Neuronal stem cell (in vitro differentiated cells): ENCODE measurements around the gene CLEC7A.

Experiments used
- DNase-seq: peaks from one replicate; pipeline ENCODE4 v3.0.0-alpha.2; 2013; ENCODE audit warnings: low spot score
- H2AFZ ChIP-seq: one replicate; pipeline ENCODE4 v1.6.1; 2013; ENCODE audit warnings: mild to moderate bottlenecking, low read length, inconsistent platforms
- H2AK5ac ChIP-seq: 2 replicates; pipeline ENCODE4 v1.6.1; 2013; ENCODE audit warnings: low read depth, mild to moderate bottlenecking, inconsistent platforms, low read length, moderate library complexity, mixed read lengths
- H2BK120ac ChIP-seq: 2 replicates; pipeline ENCODE4 v1.6.1; 2013; ENCODE audit warnings: low read depth, mild to moderate bottlenecking, inconsistent platforms, low read length, moderate library complexity, mixed read lengths
- H2BK12ac ChIP-seq: one replicate; pipeline ENCODE4 v1.6.1; 2013; ENCODE audit warnings: low read length, inconsistent platforms
- H2BK15ac ChIP-seq: 2 replicates; pipeline ENCODE4 v1.6.1; 2013; ENCODE audit warnings: mild to moderate bottlenecking, low read length, inconsistent platforms, mixed read lengths
- H2BK5ac ChIP-seq: one replicate; pipeline ENCODE4 v1.6.1; 2013; ENCODE audit warnings: inconsistent platforms, mild to moderate bottlenecking, low read length, moderate library complexity
- H3K14ac ChIP-seq: one replicate; pipeline ENCODE4 v1.6.1; 2013; ENCODE audit warnings: low read length, inconsistent platforms
- H3K18ac ChIP-seq: 2 replicates; pipeline ENCODE4 v1.6.1; 2013; ENCODE audit warnings: low read length, inconsistent platforms
- H3K23ac ChIP-seq: 2 replicates; pipeline ENCODE4 v1.6.1; 2013; ENCODE audit warnings: low read depth, mild to moderate bottlenecking, mixed read lengths, low read length, inconsistent platforms; ENCODE audit not compliant: poor library complexity
- H3K27ac ChIP-seq: replicated peaks from 3 replicates; pipeline ENCODE4 v1.5.1; 2013; ENCODE audit warnings: low read length, inconsistent platforms
- H3K27me3 ChIP-seq, 3 experiments: 2 replicates each; pipeline ENCODE4 v1.6.1; 2013; ENCODE audit warnings: low read length in 3 of 3, mild to moderate bottlenecking in 2 of 3, inconsistent platforms in 1 of 3, low read depth in 1 of 3, mixed read lengths in 1 of 3, moderate library complexity in 1 of 3; ENCODE audit not compliant: control insufficient read depth in 3 of 3, insufficient read depth in 3 of 3
- H3K36me3 ChIP-seq, 2 donors: replicated peaks in 1 of 2; 2 replicates each; pipeline ENCODE4 v1.6.1; 2013; ENCODE audit warnings: low read length in 2 of 2; ENCODE audit not compliant: control insufficient read depth in 2 of 2, insufficient read depth in 2 of 2
- H3K4ac ChIP-seq: 2 replicates; pipeline ENCODE4 v1.6.1; 2013; ENCODE audit warnings: inconsistent platforms, mild to moderate bottlenecking, low read length, moderate library complexity
- H3K4me1 ChIP-seq, 2 donors: 1 replicate in 1 of 2; 2 replicates in 1 of 2; pipeline ENCODE4 v1.6.1; 2013; ENCODE audit warnings: low read length in 2 of 2, low read depth in 1 of 2; ENCODE audit not compliant: control insufficient read depth in 2 of 2, insufficient read depth in 1 of 2
- H3K4me2 ChIP-seq: one replicate; pipeline ENCODE4 v1.6.1; 2013; ENCODE audit warnings: mild to moderate bottlenecking, low read length, inconsistent platforms; ENCODE audit not compliant: insufficient read depth, poor library complexity, severe bottlenecking
- H3K4me3 ChIP-seq, 2 donors: 2 replicates each; pipeline ENCODE4 v1.5.1; 2013; ENCODE audit warnings: low read length in 2 of 2, mild to moderate bottlenecking in 2 of 2, inconsistent platforms in 1 of 2, moderate library complexity in 1 of 2
- H3K79me1 ChIP-seq: one replicate; pipeline ENCODE4 v1.6.1; 2013; ENCODE audit warnings: low read depth, mild to moderate bottlenecking, inconsistent platforms, low read length, moderate library complexity
- H3K9ac ChIP-seq: one replicate; pipeline ENCODE4 v1.6.1; 2013; ENCODE audit warnings: mild to moderate bottlenecking, low read depth, low read length, inconsistent platforms; ENCODE audit not compliant: poor library complexity
- H3K9me3 ChIP-seq, 2 donors: replicated peaks in 1 of 2; 2 replicates each; pipeline versions ENCODE3 to v1.6.1; 2013; ENCODE audit warnings: low read length in 2 of 2, mild to moderate bottlenecking in 2 of 2, inconsistent platforms in 1 of 2, low read depth in 1 of 2, mixed read lengths in 1 of 2, moderate library complexity in 1 of 2; ENCODE audit not compliant: control insufficient read depth in 2 of 2, insufficient read depth in 1 of 2
- H4K8ac ChIP-seq: one replicate; pipeline ENCODE4 v1.6.1; 2013; ENCODE audit warnings: low read depth, mild to moderate bottlenecking, inconsistent platforms, low read length, moderate library complexity
- H4K91ac ChIP-seq: one replicate; pipeline ENCODE4 v1.6.1; 2013; ENCODE audit warnings: low read length, low read depth, mild to moderate bottlenecking, inconsistent platforms; ENCODE audit not compliant: poor library complexity
- WGBS, 2 donors: extraction: QIAGEN DNeasy Blood & Tissue Kit; methylation state at CpG; one replicate each; pipeline ENCODE4 v1.1.7; 2013; ENCODE audit warnings: missing lambda C conversion rate in 2 of 2, mixed read lengths in 1 of 2; ENCODE audit not compliant: insufficient read length in 2 of 2, insufficient replicate concordance in 1 of 2; ENCODE audit errors: extremely low coverage in 2 of 2; 5-methylcytosine and 5-hydroxymethylcytosine counted together

Gene CLEC7A

DNA sequence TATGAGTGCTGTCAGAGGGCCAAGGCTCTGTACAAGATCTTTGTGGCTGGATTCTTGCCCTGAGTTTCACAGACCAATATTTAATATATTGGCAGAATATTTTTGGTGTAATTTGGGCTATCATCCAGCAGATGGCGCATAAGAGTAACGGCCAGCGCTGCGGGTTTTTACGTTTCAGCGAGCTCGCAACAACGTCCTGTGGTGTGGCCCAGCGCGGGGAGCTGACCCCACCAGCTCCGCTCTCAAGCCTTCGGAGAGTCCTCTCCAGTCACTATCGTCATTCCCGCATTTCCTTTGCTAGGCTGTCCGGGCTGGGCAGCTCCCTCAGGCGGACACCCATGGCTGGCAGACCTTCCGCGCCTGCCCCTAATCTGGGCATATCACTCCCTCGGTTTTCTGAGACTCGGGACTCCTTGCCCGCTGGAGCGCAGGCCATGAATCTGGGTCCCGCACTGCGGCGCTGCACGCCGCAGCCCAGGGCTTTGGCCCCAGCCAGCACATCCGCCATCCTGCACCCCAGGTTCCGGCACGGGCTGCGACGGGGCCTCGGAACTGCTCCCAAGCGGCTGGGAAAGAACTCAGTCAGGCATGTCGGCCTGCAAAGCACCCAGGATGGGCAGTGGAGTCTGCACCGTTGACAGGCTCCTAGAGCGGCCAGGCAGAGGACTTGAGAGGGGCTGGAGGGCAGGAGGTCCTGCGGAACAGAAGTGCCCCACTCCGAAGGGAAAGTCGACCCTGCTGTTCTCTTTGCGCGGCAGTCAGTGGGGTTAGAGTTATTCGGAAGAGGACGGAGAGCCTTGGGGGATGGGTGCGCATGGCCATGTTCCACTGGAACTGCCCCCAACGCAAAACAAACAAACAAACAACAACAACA is 23.5 kb upstream of the CLEC7A start:
- no peak overlapping the region for H4K91ac ChIP-seq
- peak; percentile 72 for DNase-seq

GRCh38 chr12:10151621-10152020 is 21.6 kb upstream of the CLEC7A start:
- no peaks in the 10 kb centered on the region for H3K79me1 ChIP-seq
- no peak overlapping the region for H2BK120ac ChIP-seq
- DNase-seq = no peak
- no peak overlapping the region for H2AK5ac ChIP-seq
- H3K9me3 ChIP-seq = no peaks in the 10 kb centered on the region
- H3K4ac ChIP-seq = no peak overlapping the region
- no peak overlapping the region for H4K91ac ChIP-seq
- no peak overlapping the region for H3K4me3 ChIP-seq
- no peak overlapping the region for H4K8ac ChIP-seq
- peaks cover 0 to 10% (median 0%) of the 10 kb centered on the region in 3 experiments for H3K27me3 ChIP-seq
- WGBS, 2 donors = no CpG with 5 or more reads among the region's 2 CpGs
- no peak overlapping the region for H3K18ac ChIP-seq
- H3K27ac ChIP-seq = no peak overlapping the region
- H3K14ac ChIP-seq = no peak overlapping the region
- H3K23ac ChIP-seq = no peak overlapping the region
- no peak overlapping the region for H2AFZ ChIP-seq
- H3K36me3 ChIP-seq = no peaks in the 10 kb centered on the region
- no peak overlapping the region for H2BK5ac ChIP-seq
- peaks cover 0 to 5% of the 10 kb centered on the region in 2 donors for H3K4me1 ChIP-seq
- H3K4me2 ChIP-seq = no peak overlapping the region
- H2BK12ac ChIP-seq = no peak overlapping the region
- no peak overlapping the region for H2BK15ac ChIP-seq
- H3K9ac ChIP-seq = no peak overlapping the region

More for the DNA sequence above, 23.5 kb upstream of the CLEC7A start:
- Histone ChIP-seq H2BK120ac (peak overlapping the region; percentile 42), H3K9me3 (no peaks in the 10 kb centered on the region), H3K27ac (peak overlapping the region; percentile 41), H3K9ac (peak overlapping the region; percentile 80), H4K8ac (no peak overlapping the region), H2BK15ac (peak overlapping the region; percentile 15), H3K4me2 (peak overlapping the region; percentile 90), H3K36me3 (no peaks in the 10 kb centered on the region), H3K18ac (peak overlapping the region; percentile 97), H2AK5ac (no peak overlapping the region), H3K23ac (no peak overlapping the region), H3K4me1 (peaks cover 0 to 5% of the 10 kb centered on the region in 2 donors), H3K4ac (no peak overlapping the region), H3K79me1 (no peaks in the 10 kb centered on the region), H2AFZ (peak overlapping the region; percentile 93), H3K4me3 (peak overlapping the region; percentile 43 to 71), H2BK12ac (no peak overlapping the region), H3K27me3 (peaks cover 0 to 10% (median 0%) of the 10 kb centered on the region in 3 experiments), H3K14ac (peak overlapping the region; percentile 84), H2BK5ac (peak overlapping the region; percentile 54)
- WGBS, 2 donors = no CpG with 5 or more reads among the region's 46 CpGs

- Histone ChIP-seq H4K91ac (no peak overlapping the region), H3K9ac (no peak overlapping the region), H3K79me1 (no peaks in the 10 kb centered on the region), H3K27ac (no peak overlapping the region), H3K18ac (no peak overlapping the region), H3K36me3 (no peaks in the 10 kb centered on the region), H2AFZ (no peak overlapping the region), H3K23ac (no peak overlapping the region), H2BK15ac (no peak overlapping the region), H3K14ac (no peak overlapping the region), H2AK5ac (no peak overlapping the region), H4K8ac (no peak overlapping the region), H2BK5ac (no peak overlapping the region), H3K9me3 (no peaks in the 10 kb centered on the region), H3K27me3 (peaks cover 0 to 4% (median 0%) of the 10 kb centered on the region in 3 experiments), H3K4me1 (no peaks in the 10 kb centered on the region), H2BK12ac (no peak overlapping the region), H3K4me3 (no peak overlapping the region), H2BK120ac (no peak overlapping the region), H3K4ac (no peak overlapping the region), H3K4me2 (no peak overlapping the region)
- WGBS, 2 donors = no CpG with 5 or more reads among the region's 5 CpGs
- no peak for DNase-seq
Observed at GRCh38 chr12:10147714-10148403, 17.9 kb upstream of the CLEC7A start.

- H3K27me3 ChIP-seq = peaks cover 0 to 4% (median 0%) of the 10 kb centered on the region in 3 experiments
Observed at GRCh38 chr12:10142976-10143589, 13.1 kb upstream of the CLEC7A start.

More at GRCh38 chr12:10142976-10143589, 13.1 kb upstream of the CLEC7A start:
- Histone ChIP-seq H2AK5ac (no peak overlapping the region), H3K4me3 (no peak overlapping the region), H3K4ac (no peak overlapping the region), H3K9me3 (no peaks in the 10 kb centered on the region), H3K18ac (no peak overlapping the region), H3K27ac (no peak overlapping the region), H3K36me3 (no peaks in the 10 kb centered on the region), H3K79me1 (no peaks in the 10 kb centered on the region), H2AFZ (no peak overlapping the region), H2BK12ac (no peak overlapping the region), H4K91ac (no peak overlapping the region), H3K4me2 (no peak overlapping the region), H2BK120ac (no peak overlapping the region), H2BK5ac (no peak overlapping the region), H3K23ac (no peak overlapping the region), H3K4me1 (no peaks in the 10 kb centered on the region), H2BK15ac (no peak overlapping the region), H3K9ac (no peak overlapping the region), H3K14ac (no peak overlapping the region), H4K8ac (no peak overlapping the region)
- no CpG with 5 or more reads among the region's 1 CpG for WGBS, 2 donors
- no peak for DNase-seq
